Stimulated activated naive CD4-positive, alpha-beta T cell (primary cell): ENCODE data around the gene CDCA7.
"Not testable (repeated sequence)": the region's sequence is repeated elsewhere in the genome, so short reads cannot be mapped to it uniquely, and the experiment has no call there.

Source experiments
- DNase-seq, 6 experiments: peaks; one replicate each; lab custom pipeline; 2025; lab: John Stamatoyannopoulos, UW

Gene CDCA7

DNA sequence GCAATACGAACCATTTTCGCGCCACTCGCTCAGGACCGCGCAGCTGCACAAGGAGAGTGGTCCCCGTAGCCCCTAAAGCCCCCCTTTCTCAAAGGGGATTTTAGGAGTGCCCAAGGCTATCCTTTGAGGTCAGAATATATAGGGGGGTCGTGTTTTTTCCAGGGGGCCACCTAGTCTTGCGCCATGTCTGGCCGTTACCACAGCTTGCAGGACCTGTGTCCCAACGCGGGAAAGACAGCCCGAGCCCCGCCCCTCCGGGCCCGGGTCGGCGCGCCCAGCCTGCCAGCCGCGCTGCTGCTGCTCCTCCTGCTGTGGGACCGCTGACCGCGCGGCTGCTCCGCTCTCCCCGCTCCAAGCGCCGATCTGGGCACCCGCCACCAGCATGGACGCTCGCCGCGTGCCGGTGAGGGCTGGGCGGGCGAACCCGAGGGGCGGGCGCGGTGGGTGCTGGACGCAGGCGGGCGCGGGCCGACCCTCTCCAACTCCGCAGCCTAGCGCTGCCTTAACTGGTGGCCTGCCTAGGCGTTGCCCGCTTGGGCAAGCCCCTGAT is at the start of gene CDCA7:
Gene CDCA7, plus strand, starts transcription at position 291 of the 550 bp plus-strand sequence. Its CDS starts 92 bp downstream, at position 383.
- peak in 2 of 6 experiments; percentile 4 to 34 for DNase-seq

- DNase-seq, result no peak
Observed at GRCh38 chr2:173305303-173305702, 49.4 kb upstream of the CDCA7 start.

DNA sequence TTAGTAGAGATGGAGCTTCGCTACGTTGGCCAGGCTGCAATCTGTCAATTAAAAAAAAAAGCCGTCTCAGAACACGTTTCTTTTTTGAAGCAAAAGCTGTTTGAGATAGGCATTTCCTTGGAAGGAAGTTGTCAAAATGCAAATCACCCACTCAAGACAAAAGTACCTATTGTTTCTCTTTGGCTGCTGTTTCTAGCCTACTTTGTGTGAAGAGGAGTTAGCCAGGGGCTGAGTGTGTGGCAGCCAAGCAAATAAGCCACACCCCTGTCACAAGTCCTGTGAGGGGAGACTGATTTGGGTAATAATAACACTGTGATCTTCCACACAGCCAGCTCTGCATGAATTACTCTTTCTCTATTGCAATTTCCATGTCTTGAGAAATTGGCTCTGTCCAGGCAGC is 47.4 kb upstream of the CDCA7 start:
- no peak for DNase-seq

DNA sequence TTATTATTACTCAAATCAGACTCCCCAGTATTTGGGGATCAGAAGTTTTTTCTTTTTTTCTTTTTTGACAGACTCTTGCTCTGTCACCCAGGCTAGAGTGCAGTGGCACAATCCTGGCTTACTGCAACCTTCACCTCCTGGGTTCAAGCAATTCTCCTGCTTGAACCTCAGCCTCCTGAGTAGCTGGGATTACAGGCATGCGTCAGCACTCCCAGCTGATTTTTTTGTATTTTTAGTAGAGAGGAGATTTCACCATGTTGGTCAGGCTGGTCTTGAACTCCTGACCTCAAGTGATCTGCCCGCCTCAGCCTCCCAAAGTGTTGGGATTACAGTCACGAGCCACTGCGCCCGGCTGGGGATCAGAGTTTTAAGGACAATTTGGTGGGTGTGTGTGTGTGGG is 45.3 kb upstream of the CDCA7 start:
- not testable (repeated sequence) for DNase-seq

DNA sequence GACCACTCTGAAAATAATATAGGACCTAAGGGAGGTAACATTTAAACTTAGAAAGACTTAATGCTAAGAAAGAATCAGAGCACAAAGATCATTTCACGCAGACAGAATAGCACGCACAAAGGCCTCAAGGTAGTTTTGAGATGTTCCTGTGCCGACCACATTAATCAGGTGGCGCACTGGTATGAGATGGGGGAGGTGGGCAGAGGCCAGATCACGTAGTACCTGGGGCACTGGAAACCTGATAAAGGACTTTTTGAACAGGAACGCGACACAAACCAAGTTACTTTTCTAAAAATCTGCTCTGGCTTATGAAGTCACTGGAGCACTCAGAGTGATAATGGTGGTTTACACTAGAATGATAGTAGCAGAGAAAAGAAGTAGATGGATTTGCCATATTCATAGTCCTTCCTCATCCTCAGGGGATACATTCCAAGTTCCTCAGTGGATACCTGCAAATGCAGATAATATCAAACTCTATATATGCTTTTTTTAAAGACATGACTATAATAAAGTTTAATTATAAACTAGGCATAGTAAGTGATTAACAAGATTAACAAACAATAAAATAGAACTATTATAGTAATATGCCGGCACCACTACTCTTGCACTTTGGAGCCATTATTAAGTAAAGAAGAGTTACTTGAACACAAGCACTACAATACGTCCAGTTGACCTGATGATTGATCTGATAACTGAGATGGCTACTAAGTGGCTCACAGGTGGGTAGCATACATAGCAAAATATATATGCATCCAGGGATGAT is 42.6 kb upstream of the CDCA7 start:
- DNase-seq, result no peak

DNA sequence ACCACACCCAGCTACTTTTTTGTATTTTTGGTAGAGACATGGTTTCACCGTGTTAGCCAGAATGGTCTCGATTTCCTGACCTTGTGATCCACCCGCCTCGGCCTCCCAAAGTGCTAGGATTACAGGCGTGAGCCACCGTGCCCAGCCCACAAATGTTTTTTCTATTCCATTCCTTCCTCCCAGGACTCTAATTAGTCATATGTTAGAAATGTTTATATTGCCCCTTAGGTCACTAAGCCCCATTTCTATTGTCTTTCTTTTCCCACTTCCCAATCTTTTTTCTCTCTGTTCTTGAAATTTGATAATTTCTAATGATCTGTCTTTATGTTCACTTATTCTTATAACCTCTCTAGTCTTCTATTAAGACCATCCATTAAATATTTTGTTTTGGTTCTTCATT is 31.3 kb upstream of the CDCA7 start:
- DNase-seq, result no peak

GRCh38 chr2:173326806-173327205 is 27.9 kb upstream of the CDCA7 start:
- no peak for DNase-seq

DNA sequence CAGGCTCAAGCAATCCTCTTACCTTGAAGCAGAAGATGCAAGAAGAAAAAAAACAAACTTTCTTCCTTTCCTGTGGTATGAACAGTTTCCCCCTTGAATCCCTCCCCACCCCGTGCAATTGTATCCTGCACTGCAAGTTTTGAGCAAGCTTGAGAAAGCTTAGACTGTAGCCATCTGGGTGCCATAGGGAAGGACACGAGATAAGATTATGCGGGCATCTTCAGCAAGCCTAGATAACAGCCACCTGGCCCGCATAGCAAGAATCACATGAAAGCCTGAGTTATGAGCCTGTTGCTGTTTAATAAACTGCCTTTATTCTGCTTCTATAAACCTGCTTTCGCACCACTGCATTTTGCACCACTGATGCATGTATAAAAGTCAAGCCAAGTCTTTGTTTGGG is 27.3 kb upstream of the CDCA7 start:
- no peak for DNase-seq

GRCh38 chr2:173333003-173333402 is 21.7 kb upstream of the CDCA7 start:
- DNase-seq, result not testable (repeated sequence)

GRCh38 chr2:173339807-173340206 is 14.9 kb upstream of the CDCA7 start:
- no peak for DNase-seq

DNA sequence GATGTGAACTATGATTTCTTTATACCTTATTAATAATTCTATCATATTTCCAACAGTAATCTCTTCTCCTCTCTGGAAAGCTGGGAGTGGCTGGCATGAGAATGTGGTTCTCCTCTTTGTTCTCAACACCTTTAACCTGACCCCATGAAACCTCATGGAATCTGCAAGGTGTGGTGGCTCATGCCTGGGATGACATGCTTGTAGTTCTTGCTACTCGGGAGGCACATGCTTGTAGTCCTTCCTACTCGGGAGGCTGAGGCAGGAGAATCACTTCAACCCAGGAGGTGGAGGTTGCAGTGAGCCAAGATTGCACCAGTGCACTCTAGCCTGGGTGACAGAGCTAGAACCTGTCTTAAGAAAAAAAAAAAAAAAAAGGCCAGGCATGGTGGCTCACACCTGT is 10.8 kb upstream of the CDCA7 start:
- no peak for DNase-seq

- DNase-seq, result no peak
Observed at GRCh38 chr2:173346035-173346434, 8.6 kb upstream of the CDCA7 start.

DNA sequence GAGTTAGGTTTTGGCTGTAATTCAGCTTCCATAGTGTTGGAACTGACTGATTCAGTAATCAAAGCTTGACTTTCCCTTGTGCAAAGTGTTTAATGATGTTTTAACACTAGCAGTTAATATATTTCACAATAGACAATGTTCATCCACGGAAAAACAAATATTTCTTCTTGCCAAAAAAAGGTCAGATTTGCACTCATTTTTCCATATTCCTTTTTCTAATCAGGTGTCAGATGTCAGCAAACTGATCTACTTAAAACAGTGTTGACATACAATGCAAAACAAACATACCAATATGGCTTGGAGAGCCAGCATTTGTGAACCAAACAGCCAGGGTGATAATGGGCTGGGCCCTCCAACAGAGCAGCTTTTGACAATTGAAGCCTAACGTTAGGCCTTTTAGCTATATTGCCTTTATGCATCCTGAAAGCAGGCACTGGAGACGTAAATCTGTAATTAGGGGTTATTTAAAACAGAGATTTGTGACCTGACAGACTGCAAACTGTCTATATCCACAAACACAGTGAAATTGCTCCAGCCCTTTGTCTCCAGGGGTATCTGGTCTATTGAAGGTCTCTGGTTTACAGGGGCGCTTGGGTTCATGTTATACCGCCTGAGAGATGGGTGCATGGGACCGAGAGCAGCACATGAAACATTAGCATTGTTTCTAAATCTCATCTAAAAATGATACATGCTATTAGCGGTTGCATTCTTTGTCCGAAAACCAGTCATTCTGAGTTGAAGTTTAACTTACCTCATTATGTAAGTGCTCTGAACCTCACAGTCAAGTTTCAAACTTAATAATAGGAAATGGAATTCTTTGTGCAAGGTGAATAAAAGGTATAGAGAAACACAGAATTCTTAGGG is 7.1 kb upstream of the CDCA7 start:
- no peak for DNase-seq

GRCh38 chr2:173349287-173349686 is 5.4 kb upstream of the CDCA7 start:
- no peak for DNase-seq

DNA sequence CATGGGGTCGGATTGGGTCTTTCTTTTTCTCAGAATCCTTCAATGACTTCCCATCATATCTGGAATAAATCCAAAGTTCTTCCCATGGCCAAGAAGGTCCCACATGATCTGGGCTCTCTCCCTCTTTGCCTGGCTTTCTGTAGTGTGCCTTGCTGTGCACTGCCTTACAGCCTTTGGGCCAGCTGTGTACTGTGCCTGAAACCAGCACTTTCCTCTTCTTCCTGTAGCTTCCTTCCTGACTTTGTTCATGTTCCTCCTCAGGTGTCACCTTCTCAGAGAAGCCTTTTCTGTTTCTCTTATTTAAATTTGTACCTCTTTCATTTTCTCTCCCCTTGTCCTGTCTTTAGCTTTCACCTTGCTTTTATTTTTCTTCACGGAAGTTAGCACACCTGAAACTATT is 4.3 kb upstream of the CDCA7 start:
- no peak for DNase-seq

- DNase-seq, result no peak
Observed at GRCh38 chr2:173351879-173352278, 2.8 kb upstream of the CDCA7 start.

- DNase-seq, result no peak
Observed at GRCh38 chr2:173353556-173353955, 1.1 kb upstream of the CDCA7 start.

GRCh38 chr2:173354073-173354581 is 545 bp upstream of the CDCA7 start:
- DNase-seq, result peak in 2 of 6 experiments; percentile 11 to 32

- peak in 2 of 6 experiments; percentile 4 to 29 for DNase-seq
Observed at GRCh38 chr2:173355132-173355865, 627 bp downstream of the CDCA7 start.

- DNase-seq, result peak in 1 of 6 experiments; percentile 29
Observed at GRCh38 chr2:173355866-173356508, 1.3 kb downstream of the CDCA7 start.

DNA sequence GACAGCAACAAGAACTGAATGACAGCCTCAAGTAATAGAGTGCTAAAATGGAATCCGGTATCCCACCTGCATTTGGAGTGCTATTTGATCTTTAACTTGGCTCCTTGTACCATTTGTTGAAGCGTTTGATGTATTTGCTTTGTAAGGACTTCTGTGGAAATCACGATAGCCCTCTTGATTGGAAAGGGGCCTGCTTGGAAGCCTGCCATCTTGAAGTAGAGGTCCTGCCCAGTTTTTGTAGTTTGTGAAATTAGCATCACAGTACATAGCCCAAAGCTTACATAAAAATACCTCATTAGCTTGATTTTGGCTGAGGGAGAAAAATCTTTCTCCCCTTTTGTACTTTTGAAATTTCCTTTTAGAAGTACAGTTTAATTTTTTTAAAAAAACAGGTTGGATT is 2.7 kb downstream of the CDCA7 start:
- no peak for DNase-seq
